HL-60/S4 treated with retinoic acid at 250 ng/mL for 4 days and 3 days (cell line): ENCODE measurements around the gene MMP21.

Source experiments
- in situ Hi-C: fragments of 300-500 bp; cut with MboI; formaldehyde crosslinking; loops from 2 replicates; pipeline ENCODE4 v1.7.0; 2022; ENCODE audit warnings: low sequenced_read_pairs

MMP21 gene

GRCh38 chr10:125768219-125768855, 7.3 kb downstream of the MMP21 start:
- in situ Hi-C loops = no loop called here

GRCh38 chr10:125766511-125766910, 9.1 kb downstream of the MMP21 start:
- in situ Hi-C loops = no loop called here

GRCh38 chr10:125765835-125766234, 9.8 kb downstream of the MMP21 start:
- in situ Hi-C loops = no loop called here

GRCh38 chr10:125762692-125763648, 12.7 kb downstream of the MMP21 start:
- in situ Hi-C loops = no loop called here

GRCh38 chr10:125761961-125762360, 13.7 kb downstream of the MMP21 start:
- in situ Hi-C loops = no loop called here

- in situ Hi-C loops = no loop called here
Measured at GRCh38 chr10:125757742-125758141, 17.9 kb downstream of the MMP21 start.

- in situ Hi-C loops = no loop called here
Measured at GRCh38 chr10:125756853-125757487, 18.7 kb downstream of the MMP21 start.

- in situ Hi-C loops = no loop called here
Measured at GRCh38 chr10:125756196-125756595, 19.4 kb downstream of the MMP21 start.

GRCh38 chr10:125747417-125747816, 28.2 kb downstream of the MMP21 start:
- in situ Hi-C loops = no loop called here

GRCh38 chr10:125744909-125745308, 30.7 kb downstream of the MMP21 start:
- in situ Hi-C loops = no loop called here

- in situ Hi-C loops = no loop called here
Measured at GRCh38 chr10:125742465-125742864, 33.2 kb downstream of the MMP21 start.

GRCh38 chr10:125739994-125740679, 35.5 kb downstream of the MMP21 start:
- in situ Hi-C loops = no loop called here

- in situ Hi-C loops = no loop called here
Measured at GRCh38 chr10:125738206-125738605, 37.4 kb downstream of the MMP21 start.

- in situ Hi-C loops = no loop called here
Measured at GRCh38 chr10:125734823-125735222, 40.8 kb downstream of the MMP21 start.

- in situ Hi-C loops = no loop called here
Measured at GRCh38 chr10:125734148-125734547, 41.5 kb downstream of the MMP21 start.

- in situ Hi-C loops = no loop called here
Measured at GRCh38 chr10:125727436-125727835, 48.2 kb downstream of the MMP21 start.

GRCh38 chr10:125726914-125727313, 48.7 kb downstream of the MMP21 start:
- in situ Hi-C loops = no loop called here

GRCh38 chr10:125722811-125723210, 52.8 kb downstream of the MMP21 start:
- in situ Hi-C loops = no loop called here

GRCh38 chr10:125721035-125721434, 54.6 kb downstream of the MMP21 start:
- in situ Hi-C loops = no loop called here

- in situ Hi-C loops = no loop called here
Measured at GRCh38 chr10:125720002-125720382, 55.6 kb downstream of the MMP21 start.
